Tibial nerve (tissue), 3 donors: ENCODE results near the gene CYBA.

ENCODE experiments used
- CTCF ChIP-seq, 5 experiments: fragments of 200-600 bp in 3 of 5; fragments of 450-650 bp in 2 of 5; sonication (generic) in 3 of 5; IDR thresholded peaks; one replicate each; pipeline ENCODE4 v1.5.1; 2016 to 2019; ENCODE audit warnings: antibody characterized with exemption in 5 of 5, mild to moderate bottlenecking in 3 of 5, moderate library complexity in 2 of 5
- POLR2A ChIP-seq, 2 donors: fragments of 450-650 bp; IDR thresholded peaks; one replicate each; pipeline ENCODE4 v1.6.1; 2017; ENCODE audit warnings: antibody characterized with exemption in 2 of 2, mild to moderate bottlenecking in 2 of 2, moderate library complexity in 2 of 2

DNA sequence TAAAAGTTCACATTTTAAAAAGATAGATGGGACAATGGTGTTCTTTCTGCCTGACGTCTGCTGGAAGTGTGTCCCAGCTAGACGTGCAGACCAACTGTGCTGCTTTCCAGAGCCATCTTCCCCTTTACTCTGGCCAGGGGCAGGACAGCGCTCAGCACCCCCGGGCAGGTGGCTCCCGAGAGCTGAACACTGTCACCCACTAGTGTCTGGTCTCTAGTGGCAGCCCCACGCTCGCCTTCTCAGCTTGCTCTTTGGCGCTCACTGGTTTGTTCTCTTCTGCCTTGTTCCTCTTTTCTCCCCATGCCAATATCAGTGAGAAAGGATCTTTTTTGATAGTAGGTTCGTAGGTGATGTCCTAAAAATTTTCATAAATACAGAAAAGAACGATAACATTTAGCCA, 54.9 kb downstream of the CYBA start:
- TF ChIP-seq CTCF (IDR thresholded peaks at IDR 0.05) (no peak), POLR2A (IDR thresholded peaks at IDR 0.05) (no peak)
